Bronchial epithelial cell (primary cell): ENCODE data around the gene THBS1. TPM values are rescaled to one million over a fixed set of nuclear protein-coding genes. Genes with fewer than 3 reads are reported as not detected.

Experiments used
- DNase-seq: peaks from one replicate; pipeline ENCODE4 v3.0.0-alpha.2; 2010; ENCODE audit warnings: low read depth
- FAIRE-seq: peaks from 2 replicates; lab custom pipeline; 2011; peaks lifted over from hg19 to GRCh38; lab: Jason Lieb, UNC
- H3K27me3 ChIP-seq: 2 replicates; pipeline ENCODE4 v1.5.1; 2011; ENCODE audit warnings: low read length; ENCODE audit not compliant: control insufficient read depth, insufficient read depth
- H3K36me3 ChIP-seq: 2 replicates; pipeline ENCODE4 v1.5.1; 2011; ENCODE audit warnings: low read length; ENCODE audit not compliant: control insufficient read depth, insufficient read depth
- H3K4me3 ChIP-seq: 2 replicates; pipeline ENCODE4 v1.5.1; 2011; ENCODE audit warnings: mild to moderate bottlenecking, low read depth, low read length, control low read depth
- total RNA-seq: library from RNA; depleted of rRNA; stranded (reverse); fragments of >200 nt; gene quantifications from 2 replicates; pipeline ENCODE4 v1.2.1, GENCODE V29; 2014
- TF ChIP-seq, protein P1 (sequence below): IDR thresholded peaks from 2 replicates; pipeline ENCODE4 v1.5.1; 2011; ENCODE audit warnings: mild to moderate bottlenecking, moderate library complexity, low read length, control low read depth, inconsistent platforms; ENCODE audit not compliant: insufficient read depth, severe bottlenecking

Gene THBS1
- total RNA-seq, 1 donor from 2014 or later, result 162 TPM

DNA sequence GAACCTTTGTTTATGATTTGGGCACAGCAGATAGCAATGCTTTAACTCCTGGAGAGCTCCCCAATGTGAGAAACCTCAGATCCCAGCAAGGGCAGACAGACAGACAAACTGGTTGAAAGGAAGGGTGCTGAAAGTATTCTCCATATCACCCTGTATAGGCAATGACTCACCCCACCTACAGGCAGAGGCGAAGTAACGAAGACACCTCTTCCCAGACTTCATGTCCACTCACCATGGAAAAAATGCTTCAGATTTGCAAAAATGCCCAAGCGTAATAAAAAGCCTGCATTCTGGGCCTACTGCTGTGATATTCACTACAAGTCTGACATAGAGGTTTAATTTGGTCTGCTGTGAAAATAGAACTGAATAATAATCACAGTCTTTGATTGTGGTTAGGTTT is 50.5 kb downstream of the THBS1 start:
- TF ChIP-seq, protein P1, sequence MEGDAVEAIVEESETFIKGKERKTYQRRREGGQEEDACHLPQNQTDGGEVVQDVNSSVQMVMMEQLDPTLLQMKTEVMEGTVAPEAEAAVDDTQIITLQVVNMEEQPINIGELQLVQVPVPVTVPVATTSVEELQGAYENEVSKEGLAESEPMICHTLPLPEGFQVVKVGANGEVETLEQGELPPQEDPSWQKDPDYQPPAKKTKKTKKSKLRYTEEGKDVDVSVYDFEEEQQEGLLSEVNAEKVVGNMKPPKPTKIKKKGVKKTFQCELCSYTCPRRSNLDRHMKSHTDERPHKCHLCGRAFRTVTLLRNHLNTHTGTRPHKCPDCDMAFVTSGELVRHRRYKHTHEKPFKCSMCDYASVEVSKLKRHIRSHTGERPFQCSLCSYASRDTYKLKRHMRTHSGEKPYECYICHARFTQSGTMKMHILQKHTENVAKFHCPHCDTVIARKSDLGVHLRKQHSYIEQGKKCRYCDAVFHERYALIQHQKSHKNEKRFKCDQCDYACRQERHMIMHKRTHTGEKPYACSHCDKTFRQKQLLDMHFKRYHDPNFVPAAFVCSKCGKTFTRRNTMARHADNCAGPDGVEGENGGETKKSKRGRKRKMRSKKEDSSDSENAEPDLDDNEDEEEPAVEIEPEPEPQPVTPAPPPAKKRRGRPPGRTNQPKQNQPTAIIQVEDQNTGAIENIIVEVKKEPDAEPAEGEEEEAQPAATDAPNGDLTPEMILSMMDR, result peak; percentile 14
- FAIRE-seq (no peak), DNase-seq (peak; percentile 89)
- Histone ChIP-seq H3K27me3 (no peaks in the 10 kb centered on the region), H3K4me3 (no peak overlapping the region), H3K36me3 (no peaks in the 10 kb centered on the region)

DNA sequence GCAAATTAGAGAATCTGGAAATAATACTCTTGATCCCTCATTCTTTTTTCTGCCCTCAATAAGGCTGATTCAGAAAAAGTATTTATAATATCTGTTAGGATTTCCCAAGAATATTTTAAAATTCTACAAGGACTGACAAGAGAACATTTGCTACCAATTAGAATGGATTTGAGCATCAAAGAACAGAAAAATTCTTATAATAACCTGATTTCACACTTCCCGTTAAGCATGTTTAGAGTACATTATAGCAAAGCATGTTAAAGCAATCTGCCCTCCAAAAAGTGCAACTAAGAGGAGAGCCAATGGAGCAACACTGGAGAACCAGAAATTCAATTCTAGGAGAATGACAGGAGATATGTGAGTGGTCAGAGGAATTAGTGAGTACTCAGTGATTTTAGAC is 57.2 kb downstream of the THBS1 start:
- DNase-seq (no peak), FAIRE-seq (no peak)
- no peaks in the 10 kb centered on the region for H3K36me3 ChIP-seq
- no peak overlapping the region for H3K4me3 ChIP-seq
- no peaks in the 10 kb centered on the region for H3K27me3 ChIP-seq
- TF ChIP-seq, protein P1, result no peak

DNA sequence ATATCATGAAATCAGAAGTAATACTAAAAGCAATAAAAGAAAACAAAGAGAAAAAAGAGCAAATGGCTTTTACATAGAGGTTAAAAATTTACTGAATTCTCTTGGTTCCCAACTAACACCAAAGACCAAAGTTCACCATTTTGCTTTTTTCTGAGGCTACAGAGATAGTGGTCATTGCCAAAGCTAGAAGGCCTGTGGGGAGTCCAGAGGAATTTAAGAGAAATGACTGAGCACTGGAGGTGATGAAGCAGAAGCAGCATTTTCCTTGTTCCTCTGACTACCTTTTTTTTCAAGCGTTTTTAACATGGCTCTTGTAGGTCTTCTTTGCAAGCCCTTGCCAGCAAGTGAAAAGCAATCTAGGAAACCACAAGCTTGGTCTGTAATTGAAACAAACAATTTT is 58.2 kb downstream of the THBS1 start:
- Histone ChIP-seq H3K27me3 (no peaks in the 10 kb centered on the region), H3K4me3 (no peak overlapping the region), H3K36me3 (no peaks in the 10 kb centered on the region)
- FAIRE-seq (no peak), DNase-seq (no peak)
- TF ChIP-seq, protein P1, result no peak

DNA sequence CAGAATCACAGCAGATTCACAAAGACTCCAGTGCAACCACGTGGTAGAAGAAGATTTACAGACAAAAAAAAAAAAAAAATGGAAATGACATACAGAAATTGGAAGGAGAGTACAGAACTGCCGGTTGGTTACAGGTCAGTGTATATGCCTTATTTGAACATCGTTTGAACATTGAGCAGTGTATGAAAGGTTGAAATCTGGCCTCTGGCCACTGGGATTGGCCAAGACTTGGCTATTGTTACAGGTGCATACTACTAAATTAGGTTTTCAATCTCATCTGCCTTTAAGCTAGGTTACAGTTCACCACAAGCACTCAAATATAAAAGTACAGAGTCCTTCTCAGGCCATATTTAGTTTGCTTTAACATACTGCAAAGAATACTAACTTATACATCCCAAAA is 59.8 kb downstream of the THBS1 start:
- DNase-seq (no peak), FAIRE-seq (no peak)
- TF ChIP-seq, protein P1, result no peak
- no peaks in the 10 kb centered on the region for H3K36me3 ChIP-seq
- no peaks in the 10 kb centered on the region for H3K27me3 ChIP-seq
- no peak overlapping the region for H3K4me3 ChIP-seq

DNA sequence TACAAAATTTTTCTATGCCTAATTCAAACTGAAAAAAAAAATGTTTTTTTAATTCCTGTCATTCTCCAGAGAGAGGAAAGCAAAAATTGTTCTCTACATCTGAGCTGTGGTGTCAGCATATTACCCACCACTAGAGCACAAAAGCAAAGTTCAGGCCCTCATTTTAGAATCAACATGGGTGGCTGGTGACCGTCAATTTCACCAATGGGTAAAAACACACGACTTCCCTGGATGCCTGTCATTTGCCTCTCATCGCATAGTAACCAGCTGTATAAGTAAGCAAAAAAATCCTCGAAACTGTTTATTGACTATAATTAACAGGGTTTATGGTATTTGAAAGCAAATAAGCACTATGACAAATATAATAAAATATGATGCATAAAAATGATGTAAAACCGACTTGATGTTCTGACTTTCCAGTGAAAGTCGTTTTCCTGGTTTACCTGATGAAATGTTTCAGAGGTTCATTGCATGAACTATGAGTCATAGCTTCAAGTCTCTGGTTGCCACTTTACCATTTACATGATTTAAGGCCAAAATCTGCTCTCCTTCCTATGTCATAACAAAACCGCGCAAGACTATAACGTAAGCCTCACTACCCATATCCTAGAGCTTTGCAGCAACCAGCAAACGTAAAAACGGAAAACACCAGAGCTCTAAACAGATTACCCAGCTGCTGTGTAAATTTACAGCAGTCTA is 60.5 kb downstream of the THBS1 start:
- Histone ChIP-seq H3K4me3 (no peak overlapping the region), H3K36me3 (no peaks in the 10 kb centered on the region), H3K27me3 (no peaks in the 10 kb centered on the region)
- FAIRE-seq (no peak), DNase-seq (peak; percentile 89)
- TF ChIP-seq, protein P1, result no peak
